ENCODE results near the gene AVPI1. TPM values are rescaled to one million over a fixed set of nuclear protein-coding genes. Genes with fewer than 3 reads are reported as not detected.

The AVPI1 gene
- total and polyA plus RNA-seq, 2 of the 13 experiments (the other 11 are each of a cell fraction or from before 2014, with no cell fraction given): 39.8 to 61.2 TPM

DNA sequence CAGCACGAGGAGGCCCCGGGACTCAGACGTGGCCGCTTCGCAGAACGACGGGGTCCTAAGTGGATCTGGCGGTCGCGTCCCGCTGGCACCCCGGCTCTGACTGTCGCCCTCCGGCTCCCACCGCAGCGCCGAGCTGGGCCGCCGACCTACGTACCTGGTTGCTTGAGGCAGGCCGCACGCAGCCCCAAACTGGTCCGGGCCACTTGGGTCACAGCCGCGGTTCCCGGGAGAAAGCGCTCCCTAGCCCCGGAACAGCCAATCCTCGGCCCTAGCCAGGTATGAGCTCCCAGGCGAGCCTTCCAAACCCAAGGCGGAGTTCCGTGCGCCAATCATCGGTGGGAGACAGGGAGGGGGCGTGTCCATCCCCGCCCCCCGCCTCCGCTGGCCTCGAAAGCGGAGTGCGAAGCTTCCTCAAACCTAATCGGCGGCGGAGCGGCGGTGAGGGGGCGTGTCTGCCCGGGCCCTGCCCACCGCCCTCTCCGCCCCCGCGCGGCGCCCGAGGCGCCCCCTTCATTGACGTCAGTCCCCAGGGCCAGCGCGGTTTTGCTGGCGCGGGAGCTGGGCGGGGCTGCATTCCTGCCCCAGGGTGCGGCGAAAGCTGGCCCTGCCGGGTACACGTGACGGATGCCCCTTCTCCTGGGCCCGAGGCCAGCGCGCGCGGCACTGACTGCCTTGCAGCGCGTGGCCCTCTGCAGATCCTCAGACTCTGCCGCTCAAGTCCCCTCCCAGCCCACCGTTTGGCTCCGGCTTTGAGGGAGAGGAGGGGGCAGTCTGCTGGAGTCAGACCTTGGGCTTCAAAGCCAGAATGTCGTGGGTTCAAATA is at the start of gene AVPI1 (continued):
- TF ChIP-seq, protein P1, sequence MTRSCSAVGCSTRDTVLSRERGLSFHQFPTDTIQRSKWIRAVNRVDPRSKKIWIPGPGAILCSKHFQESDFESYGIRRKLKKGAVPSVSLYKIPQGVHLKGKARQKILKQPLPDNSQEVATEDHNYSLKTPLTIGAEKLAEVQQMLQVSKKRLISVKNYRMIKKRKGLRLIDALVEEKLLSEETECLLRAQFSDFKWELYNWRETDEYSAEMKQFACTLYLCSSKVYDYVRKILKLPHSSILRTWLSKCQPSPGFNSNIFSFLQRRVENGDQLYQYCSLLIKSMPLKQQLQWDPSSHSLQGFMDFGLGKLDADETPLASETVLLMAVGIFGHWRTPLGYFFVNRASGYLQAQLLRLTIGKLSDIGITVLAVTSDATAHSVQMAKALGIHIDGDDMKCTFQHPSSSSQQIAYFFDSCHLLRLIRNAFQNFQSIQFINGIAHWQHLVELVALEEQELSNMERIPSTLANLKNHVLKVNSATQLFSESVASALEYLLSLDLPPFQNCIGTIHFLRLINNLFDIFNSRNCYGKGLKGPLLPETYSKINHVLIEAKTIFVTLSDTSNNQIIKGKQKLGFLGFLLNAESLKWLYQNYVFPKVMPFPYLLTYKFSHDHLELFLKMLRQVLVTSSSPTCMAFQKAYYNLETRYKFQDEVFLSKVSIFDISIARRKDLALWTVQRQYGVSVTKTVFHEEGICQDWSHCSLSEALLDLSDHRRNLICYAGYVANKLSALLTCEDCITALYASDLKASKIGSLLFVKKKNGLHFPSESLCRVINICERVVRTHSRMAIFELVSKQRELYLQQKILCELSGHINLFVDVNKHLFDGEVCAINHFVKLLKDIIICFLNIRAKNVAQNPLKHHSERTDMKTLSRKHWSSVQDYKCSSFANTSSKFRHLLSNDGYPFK (CRISPR knock-in tag; IDR thresholded peaks at IDR 0.05; ENCODE audit: borderline replicate concordance): peak; percentile 28; the same call in 1 of the 2 replicates
- no peak; the same call in 1 of the 2 replicates for TF ChIP-seq SIX4 (CRISPR knock-in tag; IDR thresholded peaks at IDR 0.05)
- peak; percentile 44; the same call in 1 of the 2 replicates for TF ChIP-seq ZFP1 (CRISPR knock-in tag; IDR thresholded peaks at IDR 0.05)
- TF ChIP-seq ATM (IDR thresholded peaks at IDR 0.05; ENCODE audit: borderline replicate concordance): no peak
- no peak for TF ChIP-seq ZNF484 (CRISPR knock-in tag; IDR thresholded peaks at IDR 0.05; ENCODE audit: borderline replicate concordance, low read depth)
- TF ChIP-seq, protein P2, sequence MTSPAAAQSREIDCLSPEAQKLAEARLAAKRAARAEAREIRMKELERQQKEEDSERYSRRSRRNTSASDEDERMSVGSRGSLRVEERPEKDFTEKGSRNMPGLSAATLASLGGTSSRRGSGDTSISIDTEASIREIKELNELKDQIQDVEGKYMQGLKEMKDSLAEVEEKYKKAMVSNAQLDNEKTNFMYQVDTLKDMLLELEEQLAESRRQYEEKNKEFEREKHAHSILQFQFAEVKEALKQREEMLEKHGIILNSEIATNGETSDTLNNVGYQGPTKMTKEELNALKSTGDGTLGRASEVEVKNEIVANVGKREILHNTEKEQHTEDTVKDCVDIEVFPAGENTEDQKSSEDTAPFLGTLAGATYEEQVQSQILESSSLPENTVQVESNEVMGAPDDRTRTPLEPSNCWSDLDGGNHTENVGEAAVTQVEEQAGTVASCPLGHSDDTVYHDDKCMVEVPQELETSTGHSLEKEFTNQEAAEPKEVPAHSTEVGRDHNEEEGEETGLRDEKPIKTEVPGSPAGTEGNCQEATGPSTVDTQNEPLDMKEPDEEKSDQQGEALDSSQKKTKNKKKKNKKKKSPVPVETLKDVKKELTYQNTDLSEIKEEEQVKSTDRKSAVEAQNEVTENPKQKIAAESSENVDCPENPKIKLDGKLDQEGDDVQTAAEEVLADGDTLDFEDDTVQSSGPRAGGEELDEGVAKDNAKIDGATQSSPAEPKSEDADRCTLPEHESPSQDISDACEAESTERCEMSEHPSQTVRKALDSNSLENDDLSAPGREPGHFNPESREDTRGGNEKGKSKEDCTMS (CRISPR knock-in tag; conservative IDR thresholded peaks at IDR 0.05): no peak
- TF ChIP-seq ISL2 (CRISPR knock-in tag; IDR thresholded peaks at IDR 0.05): peak; percentile 90
- TF ChIP-seq ZNF773 (CRISPR knock-in tag; IDR thresholded peaks at IDR 0.05; ENCODE audit: borderline replicate concordance): peak; percentile 93; the same call in 1 of the 2 replicates
- TF ChIP-seq ZNF432 (CRISPR knock-in tag; IDR thresholded peaks at IDR 0.05; ENCODE audit: borderline replicate concordance): no peak
- TF ChIP-seq ZNF549 (CRISPR knock-in tag; IDR thresholded peaks at IDR 0.05): no peak
- TF ChIP-seq, protein P3, sequence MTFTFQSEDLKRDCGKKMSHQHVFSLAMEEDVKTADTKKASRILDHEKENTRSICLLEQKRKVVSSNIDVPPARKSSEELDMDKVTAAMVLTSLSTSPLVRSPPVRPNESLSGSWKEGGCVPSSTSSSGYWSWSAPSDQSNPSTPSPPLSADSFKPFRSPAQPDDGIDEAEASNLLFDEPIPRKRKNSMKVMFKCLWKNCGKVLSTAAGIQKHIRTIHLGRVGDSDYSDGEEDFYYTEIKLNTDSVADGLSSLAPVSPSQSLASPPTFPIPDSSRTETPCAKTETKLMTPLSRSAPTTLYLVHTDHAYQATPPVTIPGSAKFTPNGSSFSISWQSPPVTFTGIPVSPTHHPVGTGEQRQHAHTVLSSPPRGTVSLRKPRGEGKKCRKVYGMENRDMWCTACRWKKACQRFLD (CRISPR knock-in tag; IDR thresholded peaks at IDR 0.05; ENCODE audit: borderline replicate concordance): no peak
- no peak for TF ChIP-seq NBN (conservative IDR thresholded peaks at IDR 0.05)
- peak; percentile 66; the same call in 1 of the 2 replicates for TF ChIP-seq KMT2B (CRISPR knock-in tag; IDR thresholded peaks at IDR 0.05)
- TF ChIP-seq NFYC (CRISPR knock-in tag; IDR thresholded peaks at IDR 0.05): peak; percentile 71
- peak; percentile 81; the same call in 1 of the 2 replicates for TF ChIP-seq ZNF761 (CRISPR knock-in tag; conservative IDR thresholded peaks at IDR 0.05)
- peak; percentile 84; the same call in 1 of the 2 replicates for TF ChIP-seq AKAP8 (CRISPR knock-in tag; IDR thresholded peaks at IDR 0.05)
- TF ChIP-seq SPEN (CRISPR knock-in tag; IDR thresholded peaks at IDR 0.05; ENCODE audit: low read depth): peak; percentile 93
- TF ChIP-seq NFKB2 (CRISPR knock-in tag; IDR thresholded peaks at IDR 0.05; ENCODE audit: borderline replicate concordance): peak; percentile 96
- peak; percentile 95 for TF ChIP-seq SAP130 (CRISPR knock-in tag; IDR thresholded peaks at IDR 0.05; ENCODE audit: low read depth)
- TF ChIP-seq FOXO1 (CRISPR knock-in tag; IDR thresholded peaks at IDR 0.05): peak; percentile 70; the same call in 1 of the 2 replicates
- TF ChIP-seq FOXO4 (CRISPR knock-in tag; conservative IDR thresholded peaks at IDR 0.05): no peak

Data from HepG2 (cell line).